Measurements from ENCODE around the gene FGB.
"Not testable (repeated sequence)": the region's sequence is repeated elsewhere in the genome, so short reads cannot be mapped to it uniquely, and the experiment has no call there.

The FGB gene

DNA sequence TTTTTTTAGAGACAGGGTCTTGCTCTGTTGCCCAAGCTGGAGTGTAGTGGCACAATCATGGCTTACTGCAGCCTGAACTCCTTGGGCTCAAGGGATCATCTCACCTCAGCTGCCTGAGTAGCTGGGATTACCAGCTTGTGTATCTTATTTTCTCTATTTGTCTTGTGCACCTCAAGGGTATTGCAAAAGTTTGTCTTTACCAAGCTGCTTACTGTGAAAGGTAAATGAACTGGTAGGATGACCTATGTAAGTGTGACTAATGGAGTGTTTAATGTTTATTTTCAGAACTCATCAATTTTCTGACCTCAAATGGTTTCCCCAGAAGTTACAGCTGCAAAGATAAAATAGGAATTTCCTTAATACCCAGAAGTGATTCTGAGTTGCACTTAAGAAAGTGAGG lies 33.0 kb downstream of the FGB start:
- no peak overlapping the region for H3K4me3 ChIP-seq (ENCODE audit: low read depth, low read length)
- TF ChIP-seq, protein P1, sequence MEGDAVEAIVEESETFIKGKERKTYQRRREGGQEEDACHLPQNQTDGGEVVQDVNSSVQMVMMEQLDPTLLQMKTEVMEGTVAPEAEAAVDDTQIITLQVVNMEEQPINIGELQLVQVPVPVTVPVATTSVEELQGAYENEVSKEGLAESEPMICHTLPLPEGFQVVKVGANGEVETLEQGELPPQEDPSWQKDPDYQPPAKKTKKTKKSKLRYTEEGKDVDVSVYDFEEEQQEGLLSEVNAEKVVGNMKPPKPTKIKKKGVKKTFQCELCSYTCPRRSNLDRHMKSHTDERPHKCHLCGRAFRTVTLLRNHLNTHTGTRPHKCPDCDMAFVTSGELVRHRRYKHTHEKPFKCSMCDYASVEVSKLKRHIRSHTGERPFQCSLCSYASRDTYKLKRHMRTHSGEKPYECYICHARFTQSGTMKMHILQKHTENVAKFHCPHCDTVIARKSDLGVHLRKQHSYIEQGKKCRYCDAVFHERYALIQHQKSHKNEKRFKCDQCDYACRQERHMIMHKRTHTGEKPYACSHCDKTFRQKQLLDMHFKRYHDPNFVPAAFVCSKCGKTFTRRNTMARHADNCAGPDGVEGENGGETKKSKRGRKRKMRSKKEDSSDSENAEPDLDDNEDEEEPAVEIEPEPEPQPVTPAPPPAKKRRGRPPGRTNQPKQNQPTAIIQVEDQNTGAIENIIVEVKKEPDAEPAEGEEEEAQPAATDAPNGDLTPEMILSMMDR (IDR thresholded peaks at IDR 0.05; ENCODE audit: borderline replicate concordance, insufficient read depth, low read depth, low read length): no peak

GRCh38 chr4:154597281-154597680 lies 34.5 kb downstream of the FGB start:
- H3K4me3 ChIP-seq (ENCODE audit: low read depth, low read length): not testable (repeated sequence)

GRCh38 chr4:154597798-154598774 lies 35.3 kb downstream of the FGB start:
- H3K4me3 ChIP-seq (ENCODE audit: low read depth, low read length): no peak overlapping the region
- TF ChIP-seq, protein P1 (IDR thresholded peaks at IDR 0.05; ENCODE audit: borderline replicate concordance, insufficient read depth, low read depth, low read length): no peak

DNA sequence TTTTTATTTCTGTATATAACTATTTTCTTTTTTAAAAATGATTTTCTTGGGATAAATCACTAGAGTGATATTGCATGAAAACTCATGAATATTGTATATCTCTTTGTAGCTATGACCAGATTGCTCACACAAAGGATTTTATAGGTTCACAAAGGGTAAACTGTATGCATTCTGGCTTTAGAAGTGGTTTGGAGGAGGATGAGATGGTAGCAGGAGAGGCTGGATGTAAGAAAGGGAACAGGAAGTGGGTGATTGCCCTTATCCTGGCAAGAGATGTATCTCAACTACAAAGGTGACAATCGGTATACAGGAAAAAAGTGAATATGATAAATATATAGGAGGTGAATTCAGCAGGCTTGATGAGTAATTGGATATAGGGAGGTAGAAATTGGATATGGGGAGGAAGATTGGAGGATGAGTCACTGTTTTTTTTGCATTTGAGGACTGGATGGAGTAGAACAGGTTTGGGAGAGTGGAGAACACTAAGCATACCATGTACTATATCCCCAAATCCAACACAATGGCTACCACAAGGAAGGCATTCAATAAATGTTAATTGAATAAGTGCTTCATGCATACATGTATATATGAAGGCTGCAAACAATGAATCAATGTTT lies 39.7 kb downstream of the FGB start:
- TF ChIP-seq, protein P1 (IDR thresholded peaks at IDR 0.05; ENCODE audit: borderline replicate concordance, insufficient read depth, low read depth, low read length): no peak
- no peak overlapping the region for H3K4me3 ChIP-seq (ENCODE audit: low read depth, low read length)

- TF ChIP-seq, protein P1 (IDR thresholded peaks at IDR 0.05; ENCODE audit: borderline replicate concordance, insufficient read depth, low read depth, low read length): no peak
- no peak overlapping the region for H3K4me3 ChIP-seq (ENCODE audit: low read depth, low read length)
Observed at GRCh38 chr4:154603033-154603943, 40.5 kb downstream of the FGB start.

DNA sequence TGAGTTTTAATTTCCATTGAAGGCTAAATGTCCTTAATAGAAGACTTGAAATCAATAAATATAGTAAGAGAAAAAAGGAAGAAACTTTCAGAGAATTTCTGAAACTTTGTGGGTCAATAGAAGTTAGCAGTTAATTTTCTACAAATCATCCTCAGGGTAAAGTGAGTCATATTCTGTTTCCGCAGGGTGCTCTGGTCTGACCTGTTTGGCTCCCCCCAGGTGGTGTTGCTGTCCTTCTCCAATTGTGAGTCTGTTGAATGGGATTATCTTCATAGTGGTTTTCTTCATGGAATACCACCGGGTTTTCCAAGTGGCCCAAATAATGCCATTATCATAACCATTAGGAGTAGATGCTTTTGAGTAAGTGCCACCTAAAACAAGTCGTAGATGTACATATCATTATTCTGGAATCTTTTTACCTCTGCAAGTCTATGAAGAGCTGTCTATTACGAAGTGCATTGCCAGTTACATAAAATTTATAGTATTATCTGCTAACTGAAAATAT lies 41.9 kb downstream of the FGB start:
- no peak overlapping the region for H3K4me3 ChIP-seq (ENCODE audit: low read depth, low read length)
- TF ChIP-seq, protein P1 (IDR thresholded peaks at IDR 0.05; ENCODE audit: borderline replicate concordance, insufficient read depth, low read depth, low read length): no peak

Data from GM12875 (cell line).